Mesendoderm (in vitro differentiated cells): Measurements from ENCODE around the gene ANKEF1.

ENCODE experiments used
- DNase-seq: peaks from one replicate; pipeline ENCODE4 v3.0.0; 2013
- H2AK5ac ChIP-seq: 2 replicates; pipeline ENCODE4 v1.6.1; 2013; ENCODE audit warnings: low read length, inconsistent platforms
- H2BK120ac ChIP-seq: 2 replicates; pipeline ENCODE4 v1.6.1; 2013; ENCODE audit warnings: low read depth, mild to moderate bottlenecking, low read length, moderate library complexity, mixed read lengths
- H2BK15ac ChIP-seq: replicated peaks from 2 replicates; pipeline ENCODE4 v1.6.1; 2013; ENCODE audit warnings: low read depth, mild to moderate bottlenecking, moderate library complexity
- H2BK5ac ChIP-seq: 2 replicates; pipeline ENCODE4 v1.6.1; 2013; ENCODE audit warnings: low read length, inconsistent platforms
- H3K18ac ChIP-seq: 2 replicates; pipeline ENCODE4 v1.6.1; 2013; ENCODE audit warnings: mild to moderate bottlenecking, low read length, mixed read lengths
- H3K23ac ChIP-seq: one replicate; pipeline ENCODE4 v1.6.1; 2013; ENCODE audit warnings: low read length
- H3K27ac ChIP-seq: 2 replicates; pipeline ENCODE4 v1.5.1; 2013; ENCODE audit warnings: low read depth, mild to moderate bottlenecking, inconsistent platforms, low read length, moderate library complexity
- H3K27me3 ChIP-seq: 2 replicates; pipeline ENCODE4 v1.6.1; 2013; ENCODE audit warnings: low read length, control low read depth, mild to moderate bottlenecking, inconsistent platforms; ENCODE audit not compliant: insufficient read depth, poor library complexity
- H3K36me3 ChIP-seq: 2 replicates; pipeline ENCODE4 v1.6.1; 2013; ENCODE audit warnings: low read length, inconsistent platforms; ENCODE audit not compliant: control insufficient read depth, insufficient read depth
- H3K4ac ChIP-seq: one replicate; pipeline ENCODE4 v1.6.1; 2013; ENCODE audit warnings: low read depth, mild to moderate bottlenecking, low read length, moderate library complexity
- H3K4me1 ChIP-seq: 2 replicates; pipeline ENCODE4 v1.6.1; 2013; ENCODE audit warnings: low read depth, low read length, inconsistent platforms; ENCODE audit not compliant: control insufficient read depth
- H3K4me2 ChIP-seq: 2 replicates; pipeline ENCODE4 v1.6.1; 2013; ENCODE audit warnings: low read length
- H3K4me3 ChIP-seq: 2 replicates; pipeline ENCODE4 v1.5.1; 2013; ENCODE audit warnings: mild to moderate bottlenecking, low read length
- H3K56ac ChIP-seq: one replicate; pipeline ENCODE4 v1.6.1; 2013; ENCODE audit warnings: low read length
- H3K79me1 ChIP-seq: 2 replicates; pipeline ENCODE4 v1.6.1; 2013; ENCODE audit warnings: low read length, inconsistent platforms
- H3K79me2 ChIP-seq: 2 replicates; pipeline ENCODE4 v1.6.1; 2013; ENCODE audit warnings: mild to moderate bottlenecking, low read length; ENCODE audit not compliant: control insufficient read depth, insufficient read depth
- H3K9ac ChIP-seq: 2 replicates; pipeline ENCODE4 v1.6.1; 2013; ENCODE audit warnings: low read length, inconsistent platforms
- H4K5ac ChIP-seq: one replicate; pipeline ENCODE4 v1.6.1; 2013; ENCODE audit warnings: low read length
- H4K8ac ChIP-seq: one replicate; pipeline ENCODE4 v1.6.1; 2013; ENCODE audit warnings: low read depth, mild to moderate bottlenecking, control low read depth, low read length, moderate library complexity
- WGBS: extraction: QIAGEN DNeasy Blood & Tissue Kit; methylation state at CpG from one replicate; pipeline ENCODE4 v1.1.7; 2013; ENCODE audit warnings: low lambda C conversion rate, missing lambda C conversion rate; ENCODE audit not compliant: insufficient coverage; ENCODE audit errors: extremely low coverage; 5-methylcytosine and 5-hydroxymethylcytosine counted together

ANKEF1 gene

DNA sequence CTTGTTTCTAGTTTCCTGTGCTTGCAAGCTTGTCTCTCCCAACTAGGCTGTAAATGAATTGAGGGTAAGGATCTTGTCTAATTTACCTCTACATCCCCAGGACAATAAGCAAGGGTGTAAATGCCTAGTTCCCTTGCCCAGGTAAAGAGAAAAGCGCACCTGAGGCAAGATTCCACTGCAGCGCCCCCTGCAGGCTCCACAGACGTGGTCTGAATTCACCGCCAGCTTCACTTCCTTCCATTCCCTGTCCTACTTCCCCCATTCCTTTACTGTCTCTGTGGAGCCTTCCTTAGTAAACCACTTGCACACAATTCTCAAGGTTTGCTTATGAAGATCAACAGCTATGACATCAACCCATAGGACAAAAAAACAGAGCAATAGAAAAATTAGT lies 42.3 kb downstream of the ANKEF1 start:
- H3K4me2 ChIP-seq: no peak overlapping the region

DNA sequence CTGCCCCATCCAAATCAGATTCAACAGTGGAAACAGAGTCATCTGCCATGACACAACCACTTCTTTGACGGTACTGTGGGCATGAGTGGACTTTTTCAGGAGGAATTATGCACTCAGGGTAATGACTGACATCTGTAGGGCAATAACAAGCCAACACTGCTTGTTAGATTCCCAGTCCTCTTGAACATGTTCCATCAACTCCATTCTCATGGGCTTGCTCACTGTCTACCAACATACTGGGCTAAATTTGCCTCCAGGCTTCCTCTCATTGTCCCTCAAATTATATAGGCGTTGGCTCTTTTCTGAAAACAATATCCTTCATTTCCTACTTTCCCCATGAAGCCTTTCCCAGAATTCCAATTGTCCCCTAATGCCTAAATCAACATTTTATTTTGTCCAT lies 43.1 kb downstream of the ANKEF1 start:
- Histone ChIP-seq H3K9ac (no peak overlapping the region), H2BK15ac (no peak overlapping the region), H3K23ac (no peak overlapping the region), H3K27ac (no peak overlapping the region), H2AK5ac (no peak overlapping the region), H3K4me2 (no peak overlapping the region), H3K4me1 (no peaks in the 10 kb centered on the region), H2BK120ac (no peak overlapping the region), H3K18ac (no peak overlapping the region), H3K79me1 (no peaks in the 10 kb centered on the region), H3K4ac (no peak overlapping the region), H4K5ac (no peak overlapping the region), H3K79me2 (no peaks in the 10 kb centered on the region), H2BK5ac (no peak overlapping the region), H3K4me3 (no peak overlapping the region), H3K56ac (no peak overlapping the region), H4K8ac (no peak overlapping the region), H3K36me3 (no peaks in the 10 kb centered on the region), H3K27me3 (no peaks in the 10 kb centered on the region)
- no peak for DNase-seq
- WGBS: no CpG with 5 or more reads among the region's 2 CpGs

More for the DNA sequence above, 42.3 kb downstream of the ANKEF1 start:
- H3K4me3 ChIP-seq: no peak overlapping the region
- WGBS: no CpG with 5 or more reads among the region's 4 CpGs
- no peak overlapping the region for H2BK120ac ChIP-seq
- no peak overlapping the region for H3K23ac ChIP-seq
- no peak overlapping the region for H3K18ac ChIP-seq
- H4K8ac ChIP-seq: no peak overlapping the region
- no peaks in the 10 kb centered on the region for H3K4me1 ChIP-seq
- no peaks in the 10 kb centered on the region for H3K36me3 ChIP-seq
- H4K5ac ChIP-seq: no peak overlapping the region
- no peak overlapping the region for H2BK5ac ChIP-seq
- DNase-seq: peak; percentile 41
- no peaks in the 10 kb centered on the region for H3K79me2 ChIP-seq
- H2BK15ac ChIP-seq: no peak overlapping the region
- no peaks in the 10 kb centered on the region for H3K27me3 ChIP-seq
- no peak overlapping the region for H2AK5ac ChIP-seq
- no peaks in the 10 kb centered on the region for H3K79me1 ChIP-seq
- no peak overlapping the region for H3K4ac ChIP-seq
- H3K27ac ChIP-seq: no peak overlapping the region
- H3K56ac ChIP-seq: no peak overlapping the region
- H3K9ac ChIP-seq: no peak overlapping the region

DNA sequence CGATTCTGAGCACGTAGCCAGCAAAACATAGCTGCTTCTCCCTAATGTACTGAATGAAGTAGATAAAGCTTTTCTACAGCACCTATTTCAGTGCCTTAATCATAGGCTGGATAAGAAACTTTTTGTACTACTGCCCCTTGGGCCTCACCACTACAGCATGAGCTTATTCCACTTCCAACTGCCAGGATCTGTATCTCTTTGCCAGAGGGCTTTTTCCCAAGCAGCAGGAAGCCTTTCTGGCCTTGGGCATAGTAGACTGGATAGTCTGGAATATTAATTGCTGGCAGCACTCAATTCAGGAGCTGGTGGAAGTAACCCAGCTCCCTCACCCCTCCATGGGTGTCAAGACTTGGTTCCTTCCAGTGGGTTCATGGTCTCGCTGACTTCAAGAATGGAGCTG lies 43.6 kb downstream of the ANKEF1 start:
- no peak overlapping the region for H2BK15ac ChIP-seq
- H3K27me3 ChIP-seq: no peaks in the 10 kb centered on the region
- H3K9ac ChIP-seq: no peak overlapping the region
- H3K79me1 ChIP-seq: no peaks in the 10 kb centered on the region
- H3K4me3 ChIP-seq: no peak overlapping the region
- H3K18ac ChIP-seq: no peak overlapping the region
- no peak overlapping the region for H2BK5ac ChIP-seq
- H3K56ac ChIP-seq: no peak overlapping the region
- no CpG with 5 or more reads among the region's 3 CpGs for WGBS
- H3K4ac ChIP-seq: no peak overlapping the region
- H3K4me2 ChIP-seq: no peak overlapping the region
- no peak for DNase-seq
- no peak overlapping the region for H4K8ac ChIP-seq
- no peak overlapping the region for H2BK120ac ChIP-seq
- H2AK5ac ChIP-seq: no peak overlapping the region
- H3K79me2 ChIP-seq: no peaks in the 10 kb centered on the region
- no peaks in the 10 kb centered on the region for H3K4me1 ChIP-seq
- no peak overlapping the region for H4K5ac ChIP-seq
- no peak overlapping the region for H3K23ac ChIP-seq
- no peak overlapping the region for H3K27ac ChIP-seq
- no peaks in the 10 kb centered on the region for H3K36me3 ChIP-seq

DNA sequence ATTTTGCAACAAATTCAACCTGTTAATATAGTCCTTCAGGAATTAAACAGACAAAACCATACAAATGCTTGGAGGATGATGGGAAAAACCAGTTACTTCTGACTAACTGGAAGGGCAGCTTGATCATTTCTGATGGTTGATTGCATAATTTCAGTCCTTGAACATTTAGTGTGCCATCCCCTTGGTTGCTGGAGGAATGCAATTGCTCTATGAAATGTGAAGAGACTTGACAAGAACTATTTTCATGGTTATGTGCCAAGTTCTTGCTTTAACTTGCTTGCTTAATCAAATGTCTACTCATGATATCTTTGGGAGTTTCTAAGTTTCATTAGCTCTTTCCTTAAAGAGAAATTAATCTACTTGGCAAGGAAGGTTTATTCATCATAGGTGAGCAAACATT lies 45.2 kb downstream of the ANKEF1 start:
- Histone ChIP-seq H3K56ac (no peak overlapping the region), H3K79me2 (no peaks in the 10 kb centered on the region)

DNA sequence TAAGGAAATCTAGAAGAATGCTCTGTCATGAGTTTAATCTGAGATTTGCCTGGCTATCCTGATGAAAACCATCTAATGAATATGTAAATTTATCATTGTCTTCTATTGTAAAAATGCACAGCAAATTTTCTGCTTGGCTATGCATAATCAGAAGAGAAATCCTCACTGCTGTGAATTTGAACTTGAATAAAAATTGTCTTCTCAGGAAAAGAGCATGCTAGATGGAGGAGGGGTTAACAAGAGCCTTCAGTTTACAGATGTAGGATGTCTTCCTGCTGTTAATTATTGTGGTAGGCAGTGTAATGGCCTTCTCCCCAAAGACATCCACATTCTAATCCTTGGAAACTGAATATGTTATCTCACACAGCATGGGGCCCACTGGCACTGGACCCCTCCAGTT lies 45.8 kb downstream of the ANKEF1 start:
- Histone ChIP-seq H3K27me3 (no peaks in the 10 kb centered on the region), H3K36me3 (no peaks in the 10 kb centered on the region), H3K18ac (no peak overlapping the region), H3K56ac (no peak overlapping the region), H3K27ac (no peak overlapping the region), H3K4me1 (peaks cover under 1% of the 10 kb centered on the region), H3K9ac (no peak overlapping the region), H3K4me2 (no peak overlapping the region), H2BK15ac (no peak overlapping the region), H2BK5ac (no peak overlapping the region), H2BK120ac (no peak overlapping the region), H3K79me1 (no peaks in the 10 kb centered on the region), H4K5ac (no peak overlapping the region), H3K4ac (no peak overlapping the region), H3K23ac (no peak overlapping the region), H3K79me2 (no peaks in the 10 kb centered on the region), H2AK5ac (no peak overlapping the region), H3K4me3 (no peak overlapping the region), H4K8ac (no peak overlapping the region)
- no peak for DNase-seq

More for the DNA sequence above, 45.2 kb downstream of the ANKEF1 start:
- no peak overlapping the region for H2AK5ac ChIP-seq
- H3K4me3 ChIP-seq: no peak overlapping the region
- no peak overlapping the region for H3K18ac ChIP-seq
- no peak for DNase-seq
- no peak overlapping the region for H3K4ac ChIP-seq
- H2BK5ac ChIP-seq: no peak overlapping the region
- no peak overlapping the region for H2BK120ac ChIP-seq
- H3K36me3 ChIP-seq: no peaks in the 10 kb centered on the region
- H2BK15ac ChIP-seq: no peak overlapping the region
- H3K79me1 ChIP-seq: no peaks in the 10 kb centered on the region
- no peak overlapping the region for H3K4me2 ChIP-seq
- no peak overlapping the region for H4K5ac ChIP-seq
- no peak overlapping the region for H3K23ac ChIP-seq
- no peak overlapping the region for H3K9ac ChIP-seq
- H3K4me1 ChIP-seq: no peaks in the 10 kb centered on the region
- no peak overlapping the region for H3K27ac ChIP-seq
- H3K27me3 ChIP-seq: no peaks in the 10 kb centered on the region
- no peak overlapping the region for H4K8ac ChIP-seq

DNA sequence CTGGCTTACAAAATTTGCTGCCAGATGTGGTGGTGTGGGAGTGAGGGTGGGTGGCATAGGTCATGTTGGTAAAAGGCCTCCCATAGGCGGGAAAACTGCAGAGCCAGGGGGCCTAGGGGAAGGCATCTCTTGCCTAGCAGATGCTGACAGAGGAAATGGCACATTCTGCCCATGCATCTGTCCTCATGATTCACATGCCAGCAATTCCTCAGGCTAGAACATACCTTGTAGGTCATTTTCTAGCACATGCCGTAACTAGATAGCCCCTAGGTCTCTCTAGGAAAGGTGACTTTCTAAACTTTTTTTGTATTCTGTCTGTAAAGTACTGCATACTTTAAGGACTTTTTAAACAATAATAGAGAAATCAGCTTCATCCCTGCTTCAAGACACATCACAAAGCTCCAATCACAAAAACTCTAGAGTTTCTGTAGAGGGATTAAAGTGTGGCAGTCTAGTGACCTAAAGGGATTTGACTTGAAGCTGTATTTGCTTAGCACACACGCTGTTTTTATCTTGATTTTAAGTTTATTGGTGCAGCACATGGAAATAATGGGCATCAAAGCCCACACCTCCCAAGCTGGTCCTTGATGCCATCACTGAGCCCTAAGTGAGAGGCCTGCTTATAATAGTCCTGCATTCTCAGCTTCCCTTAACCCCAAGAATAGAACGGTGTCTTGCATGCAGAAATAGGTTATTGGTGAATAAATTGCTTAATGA lies 55.2 kb downstream of the ANKEF1 start:
- no peak overlapping the region for H2BK15ac ChIP-seq
- no peaks in the 10 kb centered on the region for H3K27me3 ChIP-seq
- WGBS: no CpG with 5 or more reads among the region's 4 CpGs
- no peak overlapping the region for H3K56ac ChIP-seq
- no peak overlapping the region for H4K5ac ChIP-seq
- no peak overlapping the region for H2BK120ac ChIP-seq
- H4K8ac ChIP-seq: no peak overlapping the region
- no peak overlapping the region for H3K9ac ChIP-seq
- H3K79me1 ChIP-seq: no peaks in the 10 kb centered on the region
- H3K23ac ChIP-seq: no peak overlapping the region
- no peaks in the 10 kb centered on the region for H3K36me3 ChIP-seq
- H3K4ac ChIP-seq: no peak overlapping the region
- H3K4me1 ChIP-seq: peaks cover 3% of the 10 kb centered on the region
- no peak overlapping the region for H3K27ac ChIP-seq
- DNase-seq: peak; percentile 47
- no peak overlapping the region for H3K4me2 ChIP-seq
- H2BK5ac ChIP-seq: no peak overlapping the region
- H3K4me3 ChIP-seq: no peak overlapping the region
- H3K79me2 ChIP-seq: no peaks in the 10 kb centered on the region
- no peak overlapping the region for H3K18ac ChIP-seq
- H2AK5ac ChIP-seq: no peak overlapping the region
